ACC112 (cell line): ENCODE data around the gene DNAH1.

ENCODE experiments used
- H2AFZ ChIP-seq: fragments of 200-600 bp; sonication (generic); one replicate; pipeline ENCODE4 v1.6.0; 2017; ENCODE audit warnings: antibody characterized with exemption, low read length; ENCODE audit not compliant: unreplicated experiment
- H3K27ac ChIP-seq: fragments of 200-600 bp; sonication (generic); 2 replicates; pipeline ENCODE4 v1.5.1; 2014; ENCODE audit warnings: low read depth, mild to moderate bottlenecking, antibody characterized with exemption, low read length, moderate library complexity
- H3K27me3 ChIP-seq: fragments of 200-600 bp; sonication (generic); 2 replicates; pipeline ENCODE4 v1.6.1; 2014; ENCODE audit warnings: mild to moderate bottlenecking, antibody characterized with exemption, low read length, moderate library complexity, mixed read lengths; ENCODE audit not compliant: insufficient read depth
- H3K36me3 ChIP-seq: fragments of 200-600 bp; sonication (generic); 2 replicates; pipeline ENCODE4 v1.6.1; 2016; ENCODE audit warnings: mild to moderate bottlenecking, antibody characterized with exemption, low read length, moderate library complexity, mixed read lengths; ENCODE audit not compliant: insufficient read depth
- H3K4me1 ChIP-seq: fragments of 200-600 bp; sonication (generic); one replicate; pipeline ENCODE4 v1.6.1; 2016; ENCODE audit warnings: low read length, mixed read lengths; ENCODE audit not compliant: insufficient read depth, unreplicated experiment, control insufficient read depth
- H3K4me3 ChIP-seq: fragments of 200-600 bp; sonication (generic); 2 replicates; pipeline ENCODE4 v1.5.1; 2014; ENCODE audit warnings: mild to moderate bottlenecking, low read depth, low read length
- H3K79me2 ChIP-seq: fragments of 200-600 bp; sonication (generic); one replicate; pipeline ENCODE4 v1.6.0; 2016; ENCODE audit warnings: low read length; ENCODE audit not compliant: control insufficient read depth, unreplicated experiment, insufficient read depth

Gene DNAH1

GRCh38 chr3:52430416-52430810 is 114.3 kb downstream of the DNAH1 start:
- Histone ChIP-seq H3K36me3 (no peaks in the 10 kb centered on the region), H3K4me1 (no peaks in the 10 kb centered on the region), H3K4me3 (no peak overlapping the region), H3K27ac (no peak overlapping the region), H3K27me3 (no peaks in the 10 kb centered on the region), H3K79me2 (no peaks in the 10 kb centered on the region), H2AFZ (no peak overlapping the region)

- Histone ChIP-seq H2AFZ (no peak overlapping the region), H3K79me2 (no peaks in the 10 kb centered on the region), H3K27me3 (no peaks in the 10 kb centered on the region), H3K4me1 (peaks cover 3% of the 10 kb centered on the region), H3K27ac (no peak overlapping the region), H3K36me3 (no peaks in the 10 kb centered on the region), H3K4me3 (no peak overlapping the region)
Measured at GRCh38 chr3:52431459-52432223, 115.5 kb downstream of the DNAH1 start.

GRCh38 chr3:52432225-52432624 is 116.1 kb downstream of the DNAH1 start:
- Histone ChIP-seq H3K4me1 (peaks cover 7% of the 10 kb centered on the region), H3K4me3 (no peak overlapping the region), H3K27ac (no peak overlapping the region), H3K79me2 (no peaks in the 10 kb centered on the region), H3K27me3 (no peaks in the 10 kb centered on the region), H2AFZ (no peak overlapping the region), H3K36me3 (no peaks in the 10 kb centered on the region)

GRCh38 chr3:52432691-52433141 is 116.6 kb downstream of the DNAH1 start:
- Histone ChIP-seq H3K36me3 (no peaks in the 10 kb centered on the region), H2AFZ (no peak overlapping the region), H3K27me3 (no peaks in the 10 kb centered on the region), H3K27ac (no peak overlapping the region), H3K4me1 (peaks cover 7% of the 10 kb centered on the region), H3K79me2 (no peaks in the 10 kb centered on the region), H3K4me3 (no peak overlapping the region)

- Histone ChIP-seq H3K27ac (no peak overlapping the region), H3K4me1 (peaks cover 7% of the 10 kb centered on the region), H3K4me3 (no peak overlapping the region), H3K27me3 (no peaks in the 10 kb centered on the region), H3K36me3 (no peaks in the 10 kb centered on the region), H3K79me2 (no peaks in the 10 kb centered on the region), H2AFZ (no peak overlapping the region)
Measured at GRCh38 chr3:52433328-52433995, 117.3 kb downstream of the DNAH1 start.

GRCh38 chr3:52433996-52434479 is 117.9 kb downstream of the DNAH1 start:
- Histone ChIP-seq H3K79me2 (no peaks in the 10 kb centered on the region), H3K4me3 (no peak overlapping the region), H2AFZ (no peak overlapping the region), H3K36me3 (no peaks in the 10 kb centered on the region), H3K27me3 (no peaks in the 10 kb centered on the region), H3K4me1 (peaks cover 7% of the 10 kb centered on the region), H3K27ac (no peak overlapping the region)

GRCh38 chr3:52434491-52435115 is 118.5 kb downstream of the DNAH1 start:
- Histone ChIP-seq H3K79me2 (no peaks in the 10 kb centered on the region), H3K27me3 (no peaks in the 10 kb centered on the region), H3K27ac (no peak overlapping the region), H3K36me3 (no peaks in the 10 kb centered on the region), H3K4me1 (peaks cover 7% of the 10 kb centered on the region), H3K4me3 (no peak overlapping the region), H2AFZ (no peak overlapping the region)

GRCh38 chr3:52435246-52436101 is 119.4 kb downstream of the DNAH1 start:
- no peaks in the 10 kb centered on the region for H3K27me3 ChIP-seq
- H3K79me2 ChIP-seq, result no peaks in the 10 kb centered on the region
- peaks cover 7% of the 10 kb centered on the region for H3K4me1 ChIP-seq
- H3K4me3 ChIP-seq, result no peak overlapping the region
- no peak overlapping the region for H2AFZ ChIP-seq
- H3K36me3 ChIP-seq, result no peaks in the 10 kb centered on the region
- no peak overlapping the region for H3K27ac ChIP-seq

GRCh38 chr3:52436500-52437149 is 120.5 kb downstream of the DNAH1 start:
- H3K36me3 ChIP-seq, result no peaks in the 10 kb centered on the region
- no peak overlapping the region for H3K4me3 ChIP-seq
- H2AFZ ChIP-seq, result no peak overlapping the region
- peaks cover 7% of the 10 kb centered on the region for H3K4me1 ChIP-seq
- no peaks in the 10 kb centered on the region for H3K79me2 ChIP-seq
- H3K27ac ChIP-seq, result no peak overlapping the region
- no peaks in the 10 kb centered on the region for H3K27me3 ChIP-seq
